PC-9 (cell line): ENCODE results near the gene NFATC1.

ENCODE experiments used
- EZH2 ChIP-seq: fragments of 200-600 bp; sonication (generic); IDR thresholded peaks from 2 replicates; pipeline ENCODE4 v1.8.0; 2017; ENCODE audit warnings: antibody characterized with exemption, low read depth
- TF ChIP-seq, protein P1 (sequence below): fragments of 200-600 bp; sonication (generic); conservative IDR thresholded peaks from 2 replicates; pipeline ENCODE4 v1.6.1; 2017; ENCODE audit warnings: mixed run types, antibody characterized with exemption, mild to moderate bottlenecking, moderate library complexity

DNA sequence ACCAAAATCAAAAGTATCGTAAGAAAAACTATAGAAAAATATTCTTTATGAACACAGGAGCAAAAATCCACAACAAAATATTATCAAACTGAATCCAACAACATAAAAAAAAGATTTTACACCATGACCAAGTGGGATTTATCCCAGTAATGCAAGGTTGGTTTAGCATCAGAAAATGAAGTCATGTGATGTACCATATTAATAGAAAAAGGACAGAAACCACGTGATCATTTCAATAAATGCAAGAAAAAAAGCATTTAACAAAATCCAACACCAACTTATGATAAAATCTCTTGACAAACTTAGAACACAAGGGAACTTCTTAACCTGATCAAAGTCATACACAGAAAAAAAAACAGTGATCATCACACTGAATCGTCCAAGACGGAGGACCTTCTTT lies 105.3 kb downstream of the NFATC1 start:
- TF ChIP-seq, protein P1, sequence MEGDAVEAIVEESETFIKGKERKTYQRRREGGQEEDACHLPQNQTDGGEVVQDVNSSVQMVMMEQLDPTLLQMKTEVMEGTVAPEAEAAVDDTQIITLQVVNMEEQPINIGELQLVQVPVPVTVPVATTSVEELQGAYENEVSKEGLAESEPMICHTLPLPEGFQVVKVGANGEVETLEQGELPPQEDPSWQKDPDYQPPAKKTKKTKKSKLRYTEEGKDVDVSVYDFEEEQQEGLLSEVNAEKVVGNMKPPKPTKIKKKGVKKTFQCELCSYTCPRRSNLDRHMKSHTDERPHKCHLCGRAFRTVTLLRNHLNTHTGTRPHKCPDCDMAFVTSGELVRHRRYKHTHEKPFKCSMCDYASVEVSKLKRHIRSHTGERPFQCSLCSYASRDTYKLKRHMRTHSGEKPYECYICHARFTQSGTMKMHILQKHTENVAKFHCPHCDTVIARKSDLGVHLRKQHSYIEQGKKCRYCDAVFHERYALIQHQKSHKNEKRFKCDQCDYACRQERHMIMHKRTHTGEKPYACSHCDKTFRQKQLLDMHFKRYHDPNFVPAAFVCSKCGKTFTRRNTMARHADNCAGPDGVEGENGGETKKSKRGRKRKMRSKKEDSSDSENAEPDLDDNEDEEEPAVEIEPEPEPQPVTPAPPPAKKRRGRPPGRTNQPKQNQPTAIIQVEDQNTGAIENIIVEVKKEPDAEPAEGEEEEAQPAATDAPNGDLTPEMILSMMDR: no peak
- TF ChIP-seq EZH2: no peak
